HTERT RPE-1 (cell line): ENCODE measurements around the gene P2RY2.
"Not testable (repeated sequence)": the region's sequence is repeated elsewhere in the genome, so short reads cannot be mapped to it uniquely, and the experiment has no call there.

ENCODE experiments used
- in situ Hi-C: fragments of 300-500 bp; cut with MboI; formaldehyde crosslinking; loops from 4 replicates; pipeline ENCODE4 v1.14.3; 2020; ENCODE audit warnings: low sequenced_read_pairs

Gene P2RY2

DNA sequence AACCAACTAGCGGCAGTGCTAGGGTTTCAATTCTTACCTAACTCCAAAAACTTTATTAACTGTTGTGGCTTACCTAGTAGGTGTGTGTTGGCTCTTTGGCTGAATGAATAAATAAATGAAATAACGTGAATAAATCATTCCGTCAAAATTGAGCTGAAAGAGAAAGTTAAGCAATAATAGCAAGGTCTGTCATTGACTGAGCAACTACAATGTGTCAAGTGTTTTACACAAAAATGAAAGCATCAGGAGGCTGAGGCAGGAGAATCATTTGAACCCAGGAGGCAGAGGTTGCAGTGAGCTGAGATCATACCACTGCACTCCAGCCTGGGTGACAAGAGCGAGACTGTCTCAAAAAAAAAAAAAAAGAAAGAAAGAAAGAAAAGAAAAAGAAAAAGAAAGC, 56.1 kb downstream of the P2RY2 start:
- in situ Hi-C loops, result not testable (repeated sequence)

DNA sequence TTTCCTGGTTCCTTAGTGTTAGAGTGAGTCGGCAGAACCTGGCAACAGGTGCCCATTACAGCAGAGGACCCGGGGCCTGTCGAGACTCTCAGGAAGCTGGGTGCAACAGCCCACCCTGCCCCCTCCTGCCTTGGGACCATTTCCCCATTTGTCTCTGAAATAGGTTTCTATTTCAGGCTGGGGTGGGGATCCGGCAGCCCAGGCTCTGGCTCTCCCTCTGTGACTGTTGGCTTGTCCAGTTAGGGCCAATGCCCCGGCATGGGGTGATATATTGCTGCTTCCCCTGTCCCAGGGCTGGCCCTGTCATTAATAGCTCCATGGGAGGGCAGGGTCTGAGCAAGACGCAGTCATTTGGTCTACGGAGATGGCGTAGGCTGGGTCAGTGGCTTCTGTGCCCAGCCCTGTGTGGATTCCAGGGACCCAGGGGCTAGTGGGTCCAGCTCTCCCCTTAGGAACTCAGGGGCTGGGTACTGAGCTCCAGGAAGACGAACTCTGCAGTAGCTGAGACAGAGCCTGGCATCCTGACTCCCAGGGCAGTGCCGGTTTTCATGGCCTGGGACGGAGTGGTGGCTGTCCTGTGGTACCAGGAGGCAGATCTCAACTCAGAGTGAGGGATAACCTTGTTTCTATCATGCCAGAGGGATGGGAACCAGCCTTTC, 56.8 kb downstream of the P2RY2 start:
- in situ Hi-C loops, result no loop called here

DNA sequence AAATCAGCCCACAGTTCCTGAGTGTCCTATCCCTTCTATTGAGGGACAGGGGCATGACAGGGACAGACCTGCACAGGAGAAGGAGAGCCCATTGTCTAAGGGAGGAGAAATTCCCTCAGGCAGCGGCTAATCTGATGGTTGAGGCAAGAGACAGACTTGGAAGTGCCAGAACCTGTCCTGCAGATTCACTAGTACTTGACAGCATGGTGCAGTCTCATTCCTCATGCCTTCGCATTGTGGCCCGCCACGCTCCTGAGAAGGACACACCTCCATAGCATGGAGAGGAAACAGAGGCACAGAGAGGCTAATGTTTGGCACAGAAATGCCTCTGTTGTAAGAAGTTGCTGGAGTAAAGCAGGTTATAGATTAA, 57.3 kb downstream of the P2RY2 start:
- in situ Hi-C loops, result no loop called here

DNA sequence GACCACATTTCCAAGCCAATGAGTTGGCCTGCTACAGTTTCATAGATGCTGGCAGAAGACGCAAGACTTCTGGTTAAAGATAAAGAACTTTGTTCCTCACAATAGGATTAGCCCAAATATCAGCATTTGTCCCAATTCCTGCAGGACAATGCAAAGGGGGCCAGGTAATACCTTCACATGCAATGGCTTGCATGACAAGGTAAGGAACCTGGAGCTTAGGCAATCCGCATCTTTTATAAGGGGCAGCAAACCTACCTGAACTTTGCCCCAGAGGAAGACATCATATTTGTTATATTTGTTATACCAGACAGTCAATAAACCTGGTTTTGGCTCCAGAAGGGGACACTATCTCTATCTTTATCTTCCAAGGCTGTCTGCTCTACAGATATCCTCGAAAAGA, 59.4 kb downstream of the P2RY2 start:
- in situ Hi-C loops, result no loop called here

DNA sequence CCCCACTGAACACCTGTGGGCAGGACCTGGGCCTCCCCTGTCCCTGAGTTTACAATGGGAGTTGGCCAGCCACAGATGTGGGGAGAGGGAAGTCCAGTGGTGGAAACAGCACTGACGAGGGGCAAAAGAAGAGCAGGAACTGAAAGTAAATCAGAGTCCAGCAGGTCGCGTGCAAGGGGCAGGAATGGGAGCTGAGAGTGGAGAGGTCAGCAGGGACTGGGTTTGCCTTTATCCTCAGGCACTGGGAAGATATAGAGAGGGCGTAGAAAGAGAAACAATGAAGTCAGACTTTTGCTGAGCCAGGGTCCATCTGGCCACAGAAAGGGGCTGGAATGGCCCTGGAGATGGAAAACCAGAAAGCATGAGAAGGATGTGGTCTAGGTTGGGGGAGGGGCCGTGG, 62.5 kb downstream of the P2RY2 start:
- in situ Hi-C loops, result no loop called here

DNA sequence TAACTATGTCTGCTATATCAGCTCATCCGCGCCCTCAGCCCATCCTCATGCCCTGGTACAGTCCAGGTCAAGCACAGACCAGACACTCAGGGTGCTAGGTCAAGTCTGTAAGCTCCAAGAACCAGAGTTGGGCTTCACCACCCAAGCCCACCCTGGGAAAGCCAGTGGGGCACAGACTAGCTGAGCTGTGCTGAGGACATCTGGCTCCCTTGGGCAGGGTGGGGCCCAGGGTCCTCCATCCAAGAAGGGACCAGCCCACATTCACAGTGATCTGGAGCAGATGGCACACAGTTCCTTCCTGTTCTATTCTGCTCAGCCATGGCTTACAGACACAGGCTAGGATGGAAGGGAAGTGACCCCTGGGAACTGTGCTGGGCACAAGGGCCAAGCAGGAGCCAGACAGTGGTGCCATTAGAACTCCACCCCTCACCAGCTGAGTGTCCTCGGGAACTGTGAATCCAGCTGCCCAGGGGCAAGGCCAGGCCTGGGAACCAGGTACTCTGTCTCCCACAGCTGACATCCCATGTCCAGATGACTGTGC, 63.2 kb downstream of the P2RY2 start:
- in situ Hi-C loops, result no loop called here

DNA sequence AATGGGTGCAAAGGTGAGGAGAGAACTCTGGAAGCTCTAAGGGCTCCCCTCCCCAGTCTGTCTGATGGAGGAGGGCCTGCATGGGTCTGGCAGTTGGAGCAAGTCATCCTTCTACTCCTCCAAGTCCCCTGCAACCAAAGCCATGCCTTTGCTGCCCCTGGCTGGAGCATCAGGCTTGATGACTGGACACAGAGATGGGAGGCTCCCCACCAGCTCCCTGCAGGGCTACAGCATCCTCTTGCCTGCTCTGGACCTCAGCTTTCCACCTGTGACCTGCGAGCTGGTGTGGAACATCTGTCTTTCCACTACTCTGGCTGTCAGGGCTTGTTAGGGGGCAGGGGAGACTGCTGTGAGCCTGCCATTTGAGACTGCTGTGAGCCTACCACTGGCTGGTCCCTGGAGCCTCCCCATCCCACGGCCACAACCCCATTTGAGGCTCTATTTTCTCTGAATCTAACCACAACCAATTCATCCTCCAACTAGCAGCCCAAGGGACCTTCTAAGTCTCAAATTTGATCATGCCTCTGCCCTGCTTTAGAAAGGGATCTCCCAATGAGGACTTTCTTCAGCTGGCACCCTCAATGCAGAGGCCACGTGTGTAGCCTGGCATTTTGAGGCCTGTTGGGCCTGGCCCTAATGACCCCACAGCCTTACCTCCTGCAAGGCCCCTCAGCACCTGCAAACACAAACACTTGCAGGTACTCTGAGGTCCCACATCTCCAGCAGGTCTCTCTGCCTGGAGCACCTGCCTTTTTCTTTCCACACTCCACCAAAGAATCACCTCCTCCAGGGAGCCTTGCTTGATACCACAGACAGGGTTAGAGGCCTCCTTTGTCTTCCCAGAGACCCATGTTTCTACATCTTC, 63.9 kb downstream of the P2RY2 start:
- in situ Hi-C loops, result no loop called here

DNA sequence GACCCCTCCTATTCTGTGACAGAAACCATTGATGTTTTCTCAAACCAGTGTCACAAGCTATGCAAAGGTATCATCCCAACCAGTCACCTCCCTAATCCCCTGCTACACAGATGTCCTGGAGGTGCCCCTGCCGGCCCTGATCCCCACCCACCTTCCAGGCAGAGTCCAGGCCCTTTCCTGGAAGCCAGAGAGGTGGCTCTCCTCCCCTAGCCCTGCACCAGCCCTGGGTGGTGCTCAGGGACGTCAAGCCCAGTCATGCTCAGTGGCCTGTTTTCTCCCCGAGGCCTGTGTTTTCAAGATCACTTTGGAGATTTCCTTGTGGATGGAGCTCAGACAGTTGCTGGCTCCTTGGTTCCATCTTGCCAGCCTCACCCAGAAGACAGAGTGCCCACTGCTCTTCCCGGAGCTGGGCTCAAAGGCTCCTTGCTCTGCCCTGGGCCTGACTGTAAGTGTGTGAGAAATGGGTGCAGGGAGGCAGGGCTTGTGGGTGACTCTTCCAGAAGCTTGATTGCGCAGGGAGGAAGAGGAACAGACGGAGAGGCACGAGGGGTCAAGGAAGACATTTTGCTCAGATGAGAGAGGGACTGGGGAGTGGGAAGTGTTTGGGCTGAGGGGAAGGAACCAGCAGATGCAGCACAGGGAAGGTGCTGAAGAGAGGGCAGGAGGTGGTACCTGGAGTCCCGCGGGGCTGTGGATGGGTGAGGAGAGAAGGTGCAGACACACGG, 65.4 kb downstream of the P2RY2 start:
- in situ Hi-C loops, result no loop called here

DNA sequence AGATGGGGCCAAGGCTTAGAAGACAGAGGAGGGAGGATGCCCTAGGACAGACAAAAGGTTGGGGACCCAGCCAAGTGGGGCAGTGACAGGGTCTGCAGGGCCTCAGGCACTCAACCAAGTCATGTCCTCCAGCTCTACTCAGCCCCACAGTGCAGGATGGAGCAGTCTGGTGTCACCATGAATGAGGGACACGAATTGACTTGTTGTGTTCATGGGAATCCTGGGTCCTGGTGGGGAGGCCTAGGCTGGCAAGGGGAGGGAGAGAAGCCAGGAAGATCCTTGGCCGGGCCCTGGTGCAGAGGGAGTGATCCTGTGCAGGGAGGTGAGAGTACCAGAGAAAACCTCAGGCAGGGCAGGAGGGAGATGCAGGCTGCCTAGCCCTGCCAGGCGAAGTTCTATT, 66.0 kb downstream of the P2RY2 start:
- in situ Hi-C loops, result no loop called here

DNA sequence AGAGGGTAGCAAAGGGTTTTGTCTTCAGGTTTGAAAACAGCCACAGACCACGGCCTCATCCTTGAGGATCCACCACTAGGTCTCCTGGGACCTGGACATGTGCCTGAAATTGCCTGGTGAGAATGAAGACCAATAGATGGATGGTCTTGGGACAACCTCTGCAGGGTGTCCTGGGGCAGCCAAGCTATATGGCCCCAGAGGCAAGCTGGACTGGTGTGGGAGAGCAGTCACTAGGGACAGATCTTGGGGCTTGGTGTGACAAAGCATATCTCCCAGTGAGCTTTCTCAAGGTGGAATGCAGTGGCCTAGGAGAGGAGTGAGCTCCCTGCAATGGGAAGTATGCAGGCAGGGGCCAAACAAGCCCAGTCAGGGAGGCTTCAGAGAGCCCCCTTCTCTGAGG, 67.6 kb downstream of the P2RY2 start:
- in situ Hi-C loops, result no loop called here
